ENCODE data around the gene RASGRP2. TPM values are rescaled to one million over a fixed set of nuclear protein-coding genes. Genes with fewer than 3 reads are reported as not detected.

Gene RASGRP2
- total RNA-seq, 1 experiment from 2014 or later = not detected

- intact Hi-C loops (cut with micrococcal nuclease) = no loop called here
- POLR2A ChIA-PET (ENCODE audit: unreplicated experiment) = interaction anchor here (0.6 kb wide), 1 partner anchor 48 kb away, joined by 3 read pairs; no protein-coding TSS in a partner anchor
- no peak overlapping the region for H3K9ac ChIP-seq (ENCODE audit: low read length)
Observed at GRCh38 chr11:64791781-64792291, 47.9 kb upstream of the RASGRP2 start.

GRCh38 chr11:64790205-64791095 lies 46.5 kb upstream of the RASGRP2 start:
- H4K20me1 ChIP-seq (ENCODE audit: low read length) = no peaks in the 10 kb centered on the region
- no peaks in the 10 kb centered on the region for H3K27me3 ChIP-seq (ENCODE audit: low read length)
- H3K9ac ChIP-seq (ENCODE audit: low read length) = no peak overlapping the region
- no peaks in the 10 kb centered on the region for H3K9me2 ChIP-seq (replicated peaks; ENCODE audit: low read length)
- no peaks in the 10 kb centered on the region for H3K4me1 ChIP-seq (ENCODE audit: insufficient read depth, low read length)
- ATAC-seq = no peak
- no peak overlapping the region for H3K27ac ChIP-seq (ENCODE audit: low read length)
- H3K4me2 ChIP-seq (ENCODE audit: low read length) = no peak overlapping the region
- ChIA-PET POLR2A (ENCODE audit: unreplicated experiment) (no interaction called here), CTCF (no interaction called here)
- DNase-seq = no peak
- H3K9me3 ChIP-seq (ENCODE audit: low read length) = no peaks in the 10 kb centered on the region
- no peak overlapping the region for H2AFZ ChIP-seq (ENCODE audit: low read length)
- no peaks in the 10 kb centered on the region for H3F3A ChIP-seq (ENCODE audit: low read length, unreplicated experiment)
- no peaks in the 10 kb centered on the region for H3K79me2 ChIP-seq (ENCODE audit: low read length)
- intact Hi-C loops (cut with micrococcal nuclease) = no loop called here
- TF ChIP-seq EZH2 (IDR thresholded peaks at IDR 0.05; ENCODE audit: low read length, unreplicated experiment) = no peak
- TF ChIP-seq EZH2phosphoT487 (IDR thresholded peaks at IDR 0.05; ENCODE audit: borderline replicate concordance, low read length) = no peak
- no peak for TF ChIP-seq CTCF (conservative IDR thresholded peaks at IDR 0.05; ENCODE audit: low read depth, low read length)
- BruUV-seq (replicated peaks) = no TSS peak
- H3K36me3 ChIP-seq (ENCODE audit: low read depth, low read length) = no peaks in the 10 kb centered on the region; the same call in 1 of the 2 replicates
- H3K4me3 ChIP-seq (ENCODE audit: low read length) = no peak overlapping the region

More at GRCh38 chr11:64791781-64792291, 47.9 kb upstream of the RASGRP2 start:
- Histone ChIP-seq H3K9me2 (replicated peaks; ENCODE audit: low read length) (no peaks in the 10 kb centered on the region), H3K4me1 (ENCODE audit: insufficient read depth, low read length) (no peaks in the 10 kb centered on the region), H3K4me2 (ENCODE audit: low read length) (no peak overlapping the region), H3K4me3 (ENCODE audit: low read length) (no peak overlapping the region), H3K27me3 (ENCODE audit: low read length) (no peaks in the 10 kb centered on the region), H3K79me2 (ENCODE audit: low read length) (no peaks in the 10 kb centered on the region), H4K20me1 (ENCODE audit: low read length) (no peaks in the 10 kb centered on the region), H3K27ac (ENCODE audit: low read length) (no peak overlapping the region), H3F3A (ENCODE audit: low read length, unreplicated experiment) (no peaks in the 10 kb centered on the region), H2AFZ (ENCODE audit: low read length) (no peak overlapping the region), H3K36me3 (ENCODE audit: low read depth, low read length) (peaks cover 4% of the 10 kb centered on the region; the same call in 1 of the 2 replicates), H3K9me3 (ENCODE audit: low read length) (no peaks in the 10 kb centered on the region)
- DNase-seq (no peak), ATAC-seq (no peak)
- BruUV-seq (replicated peaks) = no TSS peak
- CTCF ChIA-PET = no interaction called here
- TF ChIP-seq EZH2 (IDR thresholded peaks at IDR 0.05; ENCODE audit: low read length, unreplicated experiment) (no peak), EZH2phosphoT487 (IDR thresholded peaks at IDR 0.05; ENCODE audit: borderline replicate concordance, low read length) (no peak), CTCF (conservative IDR thresholded peaks at IDR 0.05; ENCODE audit: low read depth, low read length) (no peak)

Measured in PC-3 (cell line).